ENCODE measurements around the gene PTGFRN. TPM values are rescaled to one million over a fixed set of nuclear protein-coding genes. Genes with fewer than 3 reads are reported as not detected.
"Not testable (repeated sequence)": the region's sequence is repeated elsewhere in the genome, so short reads cannot be mapped to it uniquely, and the experiment has no call there.

PTGFRN gene
- total RNA-seq, 1 donor from 2014 or later: 106 TPM

DNA sequence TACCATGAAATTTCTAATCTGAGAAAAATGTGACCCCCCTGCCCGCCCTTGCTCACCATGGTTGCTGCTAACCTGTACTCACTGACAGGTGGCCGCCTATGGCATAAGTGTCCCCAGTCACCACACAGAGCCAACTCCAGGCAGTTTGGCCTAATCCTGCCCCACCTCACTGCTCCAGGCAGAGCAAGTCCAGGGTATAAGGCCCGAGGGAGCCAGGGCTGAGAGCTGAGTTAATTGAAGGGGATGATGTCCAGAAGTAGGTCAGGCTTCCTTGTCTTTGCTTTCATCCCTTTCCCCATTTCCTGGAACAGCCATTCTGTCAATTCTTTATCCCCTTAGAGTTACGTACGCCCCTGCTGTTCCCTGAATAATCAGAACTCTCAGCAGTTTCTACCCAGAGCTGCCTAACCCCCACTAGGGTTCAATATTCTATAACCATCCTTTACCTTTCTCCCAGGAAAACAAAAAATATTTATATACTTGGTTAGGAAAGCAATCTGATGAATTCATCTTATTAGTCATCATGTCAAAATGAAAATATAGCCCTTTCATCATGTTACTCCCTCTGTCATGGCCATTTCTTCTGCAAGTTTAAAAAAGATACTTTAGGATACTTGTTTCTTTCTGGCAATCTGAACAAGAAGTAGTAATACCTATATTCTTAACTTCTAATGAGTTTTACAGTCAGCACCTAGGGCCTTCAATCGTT is 62.4 kb downstream of the PTGFRN start:
- H3K27ac Mint-ChIP-seq: peak overlapping the region; percentile 85
- H3K4me3 Mint-ChIP-seq: no peak overlapping the region
- peaks cover 30% of the 10 kb centered on the region for H3K9me3 Mint-ChIP-seq
- TF ChIP-seq, protein P1, sequence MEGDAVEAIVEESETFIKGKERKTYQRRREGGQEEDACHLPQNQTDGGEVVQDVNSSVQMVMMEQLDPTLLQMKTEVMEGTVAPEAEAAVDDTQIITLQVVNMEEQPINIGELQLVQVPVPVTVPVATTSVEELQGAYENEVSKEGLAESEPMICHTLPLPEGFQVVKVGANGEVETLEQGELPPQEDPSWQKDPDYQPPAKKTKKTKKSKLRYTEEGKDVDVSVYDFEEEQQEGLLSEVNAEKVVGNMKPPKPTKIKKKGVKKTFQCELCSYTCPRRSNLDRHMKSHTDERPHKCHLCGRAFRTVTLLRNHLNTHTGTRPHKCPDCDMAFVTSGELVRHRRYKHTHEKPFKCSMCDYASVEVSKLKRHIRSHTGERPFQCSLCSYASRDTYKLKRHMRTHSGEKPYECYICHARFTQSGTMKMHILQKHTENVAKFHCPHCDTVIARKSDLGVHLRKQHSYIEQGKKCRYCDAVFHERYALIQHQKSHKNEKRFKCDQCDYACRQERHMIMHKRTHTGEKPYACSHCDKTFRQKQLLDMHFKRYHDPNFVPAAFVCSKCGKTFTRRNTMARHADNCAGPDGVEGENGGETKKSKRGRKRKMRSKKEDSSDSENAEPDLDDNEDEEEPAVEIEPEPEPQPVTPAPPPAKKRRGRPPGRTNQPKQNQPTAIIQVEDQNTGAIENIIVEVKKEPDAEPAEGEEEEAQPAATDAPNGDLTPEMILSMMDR (IDR thresholded peaks at IDR 0.05; ENCODE audit: unreplicated experiment): no peak
- DNase-seq (ENCODE audit: low spot score in 2 of 2, unreplicated experiment in 2 of 2): no peak
- H3K36me3 Mint-ChIP-seq: peaks cover 52% of the 10 kb centered on the region
- no peaks in the 10 kb centered on the region for H3K27me3 Mint-ChIP-seq (ENCODE audit: low read depth)
- H3K4me1 Mint-ChIP-seq: peaks cover 19% of the 10 kb centered on the region

DNA sequence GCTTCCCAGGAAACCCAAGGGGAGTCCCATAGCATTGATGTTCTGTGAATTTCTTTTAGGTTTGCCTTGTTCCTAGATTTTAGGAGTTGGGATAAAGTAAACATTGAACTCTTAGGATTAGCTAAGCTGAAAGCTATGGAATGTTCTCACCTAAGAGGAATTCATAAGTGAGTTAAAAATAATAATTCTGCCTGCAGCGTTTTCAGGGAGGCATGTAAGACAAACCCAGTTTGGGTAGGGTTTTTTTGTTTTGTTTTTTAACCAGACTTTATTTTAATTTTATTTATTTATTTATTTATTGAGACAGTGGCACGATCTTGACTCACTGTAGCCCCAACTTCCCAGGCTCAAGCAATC is 62.9 kb downstream of the PTGFRN start:
- H3K36me3 Mint-ChIP-seq: peaks cover 52% of the 10 kb centered on the region

DNA sequence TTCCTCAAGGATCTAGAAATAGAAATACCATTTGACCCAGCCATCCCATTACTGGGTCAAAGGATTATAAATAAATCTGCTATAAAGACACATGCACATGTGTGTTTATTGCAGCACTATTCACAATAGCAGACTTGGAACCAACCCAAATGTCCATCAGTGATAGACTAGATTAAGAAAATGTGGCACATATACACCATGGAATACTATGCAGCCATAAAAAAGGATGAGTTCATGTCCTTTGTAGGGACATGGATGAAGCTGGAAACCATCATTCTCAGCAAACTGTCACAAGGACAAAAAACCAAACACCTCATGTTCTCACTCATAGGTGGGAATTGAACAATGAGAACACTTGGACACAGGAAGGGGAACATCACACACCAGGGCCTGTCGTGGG is 70.6 kb downstream of the PTGFRN start:
- H3K4me3 Mint-ChIP-seq; H3K27me3 Mint-ChIP-seq (ENCODE audit: low read depth); DNase-seq (ENCODE audit: low spot score in 2 of 2, unreplicated experiment in 2 of 2); H3K27ac Mint-ChIP-seq; H3K4me1 Mint-ChIP-seq: not testable (repeated sequence)
- peaks cover 44% of the 10 kb centered on the region for H3K36me3 Mint-ChIP-seq
- peaks cover 30% of the 10 kb centered on the region for H3K9me3 Mint-ChIP-seq

More for the DNA sequence above, 62.9 kb downstream of the PTGFRN start:
- TF ChIP-seq, protein P1 (IDR thresholded peaks at IDR 0.05; ENCODE audit: unreplicated experiment): no peak
- H3K9me3 Mint-ChIP-seq: peaks cover 35% of the 10 kb centered on the region
- DNase-seq (ENCODE audit: low spot score in 2 of 2, unreplicated experiment in 2 of 2): no peak
- H3K27me3 Mint-ChIP-seq (ENCODE audit: low read depth): no peaks in the 10 kb centered on the region
- no peak overlapping the region for H3K4me3 Mint-ChIP-seq
- peak overlapping the region; percentile 93 for H3K27ac Mint-ChIP-seq
- peaks cover 19% of the 10 kb centered on the region for H3K4me1 Mint-ChIP-seq

DNA sequence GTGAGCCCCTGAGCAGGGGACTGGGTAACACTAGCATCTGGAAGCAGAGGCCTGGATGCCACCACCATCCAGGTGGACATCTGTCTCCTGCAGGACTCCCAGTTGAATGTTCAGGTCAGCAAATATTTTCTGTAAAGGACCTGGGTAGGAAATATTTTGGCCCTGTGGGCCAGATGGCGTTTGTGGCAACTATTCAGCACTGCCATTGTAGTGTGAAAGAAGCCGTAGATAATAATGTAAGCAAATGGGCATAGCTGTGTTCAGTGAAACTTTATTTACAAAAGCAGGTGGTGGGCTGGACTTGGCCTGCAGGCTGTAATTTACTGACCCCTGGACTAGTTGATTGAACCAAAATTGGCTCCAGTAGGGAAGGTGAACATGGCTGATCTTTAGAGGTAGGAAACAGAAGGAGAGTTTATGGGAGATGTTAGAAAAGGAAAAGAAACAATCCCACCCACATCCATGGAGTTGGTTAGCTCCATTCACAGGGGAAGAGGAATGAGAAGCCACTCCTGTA is 71.9 kb downstream of the PTGFRN start:
- Mint-ChIP-seq H3K4me3 (no peak overlapping the region), H3K36me3 (peaks cover 31% of the 10 kb centered on the region), H3K4me1 (peaks cover 4% of the 10 kb centered on the region), H3K27ac (peak overlapping the region; percentile 52), H3K27me3 (ENCODE audit: low read depth) (no peaks in the 10 kb centered on the region), H3K9me3 (peaks cover 19% of the 10 kb centered on the region)
- TF ChIP-seq, protein P1 (IDR thresholded peaks at IDR 0.05; ENCODE audit: unreplicated experiment): no peak
- DNase-seq (ENCODE audit: low spot score in 2 of 2, unreplicated experiment in 2 of 2): no peak

DNA sequence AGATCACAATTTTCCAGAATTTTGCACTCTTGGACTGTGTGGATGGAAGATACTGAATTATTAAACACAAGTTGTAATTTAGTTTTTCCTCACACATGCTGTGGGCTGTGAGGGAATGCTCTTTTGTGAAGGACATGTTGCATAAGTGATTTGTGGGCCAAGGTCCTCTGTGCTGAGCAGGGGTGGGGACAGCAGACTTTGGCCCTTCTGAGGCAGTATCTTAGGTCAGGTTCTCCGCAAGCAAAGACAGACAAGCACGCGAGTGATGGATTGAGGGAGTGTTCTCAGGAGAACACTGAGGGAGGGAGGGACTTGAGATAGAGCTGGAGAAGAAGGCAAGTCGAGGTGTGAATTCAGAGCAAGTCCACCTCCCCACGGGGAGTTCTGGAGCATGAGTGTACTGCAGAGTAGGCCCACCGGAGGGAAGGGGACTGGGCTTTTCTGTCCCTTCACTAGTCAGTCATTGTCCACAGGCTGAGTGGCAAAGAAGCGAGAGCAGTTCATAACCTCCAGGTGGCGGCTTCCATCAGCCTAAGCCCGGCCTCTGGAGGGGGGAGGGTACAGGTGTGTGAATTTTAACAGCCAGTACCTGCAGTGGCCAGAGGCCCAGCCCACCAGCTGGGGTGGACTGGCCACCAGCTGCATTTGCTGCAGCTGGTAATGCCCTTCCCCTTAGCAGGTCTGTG is 72.7 kb downstream of the PTGFRN start:
- peaks cover 12% of the 10 kb centered on the region for H3K9me3 Mint-ChIP-seq

More for the DNA sequence above, 72.7 kb downstream of the PTGFRN start:
- H3K27me3 Mint-ChIP-seq (ENCODE audit: low read depth): no peaks in the 10 kb centered on the region
- no peak for DNase-seq (ENCODE audit: low spot score in 2 of 2, unreplicated experiment in 2 of 2)
- peaks cover 12% of the 10 kb centered on the region for H3K4me1 Mint-ChIP-seq
- TF ChIP-seq, protein P1 (IDR thresholded peaks at IDR 0.05; ENCODE audit: unreplicated experiment): no peak
- no peak overlapping the region for H3K4me3 Mint-ChIP-seq
- H3K36me3 Mint-ChIP-seq: peaks cover 32% of the 10 kb centered on the region
- no peak overlapping the region for H3K27ac Mint-ChIP-seq
